Measurements from ENCODE around the gene ELOVL6. TPM values are rescaled to one million over a fixed set of nuclear protein-coding genes. Genes with fewer than 3 reads are reported as not detected.
"Not testable (repeated sequence)": the region's sequence is repeated elsewhere in the genome, so short reads cannot be mapped to it uniquely, and the experiment has no call there.

Gene ELOVL6
- total RNA-seq, 1 donor: 25.0 TPM

DNA sequence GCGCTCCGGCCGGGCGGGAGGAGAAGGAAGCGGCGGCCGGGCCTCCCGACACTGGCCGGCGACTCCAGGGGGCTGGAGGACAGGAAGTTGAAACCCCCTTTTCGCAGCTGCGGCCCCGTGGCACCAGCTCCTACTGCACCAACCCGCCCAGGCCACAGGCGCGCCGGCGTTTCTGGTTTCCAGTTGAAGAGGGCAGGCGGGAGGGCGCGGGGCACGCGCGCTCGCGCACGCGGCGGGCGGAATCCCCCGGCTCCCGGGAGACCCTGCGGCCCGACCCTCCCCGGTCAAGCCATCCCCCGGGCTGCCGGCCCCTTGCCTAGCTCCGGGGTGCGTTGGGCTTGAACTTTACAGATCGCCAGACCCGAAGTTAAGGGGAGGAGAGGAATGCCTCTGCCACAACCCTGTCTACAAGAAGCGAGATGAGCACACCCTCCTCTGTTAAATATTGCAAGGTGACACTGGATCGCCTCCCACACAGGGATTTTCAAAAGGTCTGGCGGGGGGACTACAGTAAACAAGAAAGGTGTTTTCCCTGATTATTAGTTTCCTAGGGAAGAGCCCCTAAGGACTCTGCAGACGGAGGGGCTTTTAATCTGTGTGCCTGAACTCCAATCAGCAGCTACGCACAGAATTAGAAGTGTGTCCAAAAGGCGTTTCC, 1.4 kb downstream of the ELOVL6 start:
- TF ChIP-seq, protein P1, sequence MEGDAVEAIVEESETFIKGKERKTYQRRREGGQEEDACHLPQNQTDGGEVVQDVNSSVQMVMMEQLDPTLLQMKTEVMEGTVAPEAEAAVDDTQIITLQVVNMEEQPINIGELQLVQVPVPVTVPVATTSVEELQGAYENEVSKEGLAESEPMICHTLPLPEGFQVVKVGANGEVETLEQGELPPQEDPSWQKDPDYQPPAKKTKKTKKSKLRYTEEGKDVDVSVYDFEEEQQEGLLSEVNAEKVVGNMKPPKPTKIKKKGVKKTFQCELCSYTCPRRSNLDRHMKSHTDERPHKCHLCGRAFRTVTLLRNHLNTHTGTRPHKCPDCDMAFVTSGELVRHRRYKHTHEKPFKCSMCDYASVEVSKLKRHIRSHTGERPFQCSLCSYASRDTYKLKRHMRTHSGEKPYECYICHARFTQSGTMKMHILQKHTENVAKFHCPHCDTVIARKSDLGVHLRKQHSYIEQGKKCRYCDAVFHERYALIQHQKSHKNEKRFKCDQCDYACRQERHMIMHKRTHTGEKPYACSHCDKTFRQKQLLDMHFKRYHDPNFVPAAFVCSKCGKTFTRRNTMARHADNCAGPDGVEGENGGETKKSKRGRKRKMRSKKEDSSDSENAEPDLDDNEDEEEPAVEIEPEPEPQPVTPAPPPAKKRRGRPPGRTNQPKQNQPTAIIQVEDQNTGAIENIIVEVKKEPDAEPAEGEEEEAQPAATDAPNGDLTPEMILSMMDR (IDR thresholded peaks at IDR 0.05; ENCODE audit: insufficient read depth, low read depth, low read length): no peak
- peak; percentile 42 for DNase-seq (ENCODE audit: low read depth)
- H3K4me3 ChIP-seq (ENCODE audit: low read depth, low read length): peak overlapping the region; percentile 82

DNA sequence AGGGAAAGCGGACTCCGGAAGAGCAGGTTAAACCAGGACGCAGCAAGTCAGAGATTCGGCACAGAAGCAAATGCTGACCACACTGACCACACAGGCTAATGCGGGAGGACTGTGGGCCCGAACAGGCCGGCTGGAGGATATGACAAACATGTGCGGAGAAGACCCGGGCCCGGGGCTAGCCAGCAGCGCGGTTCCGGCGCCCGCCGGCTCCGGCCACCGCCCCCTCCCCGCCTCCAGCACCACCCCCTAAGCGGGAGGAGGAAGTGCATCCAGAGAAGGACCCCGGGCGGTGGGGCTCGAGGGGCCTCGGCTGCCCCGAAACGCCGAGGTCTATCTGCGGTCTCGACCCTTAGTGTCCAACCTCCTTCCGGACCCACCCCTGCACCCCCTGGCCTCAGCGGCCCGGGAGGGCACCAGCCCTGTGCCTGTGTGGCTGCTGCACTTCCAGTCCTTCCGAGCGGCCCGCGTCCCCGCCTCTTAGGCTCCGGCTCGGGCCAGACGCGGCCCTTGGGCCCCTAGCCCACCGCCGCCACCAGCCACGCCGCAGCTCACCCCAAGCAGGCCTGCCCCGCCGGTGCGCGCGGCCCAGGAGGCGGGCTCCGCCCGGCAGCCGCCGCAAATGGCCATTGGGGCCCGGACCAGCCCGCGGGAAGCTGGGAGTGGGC, 2.1 kb downstream of the ELOVL6 start:
- TF ChIP-seq, protein P1 (IDR thresholded peaks at IDR 0.05; ENCODE audit: insufficient read depth, low read depth, low read length): no peak
- DNase-seq (ENCODE audit: low read depth): peak; percentile 48
- H3K4me3 ChIP-seq (ENCODE audit: low read depth, low read length): peak overlapping the region; percentile 82

DNA sequence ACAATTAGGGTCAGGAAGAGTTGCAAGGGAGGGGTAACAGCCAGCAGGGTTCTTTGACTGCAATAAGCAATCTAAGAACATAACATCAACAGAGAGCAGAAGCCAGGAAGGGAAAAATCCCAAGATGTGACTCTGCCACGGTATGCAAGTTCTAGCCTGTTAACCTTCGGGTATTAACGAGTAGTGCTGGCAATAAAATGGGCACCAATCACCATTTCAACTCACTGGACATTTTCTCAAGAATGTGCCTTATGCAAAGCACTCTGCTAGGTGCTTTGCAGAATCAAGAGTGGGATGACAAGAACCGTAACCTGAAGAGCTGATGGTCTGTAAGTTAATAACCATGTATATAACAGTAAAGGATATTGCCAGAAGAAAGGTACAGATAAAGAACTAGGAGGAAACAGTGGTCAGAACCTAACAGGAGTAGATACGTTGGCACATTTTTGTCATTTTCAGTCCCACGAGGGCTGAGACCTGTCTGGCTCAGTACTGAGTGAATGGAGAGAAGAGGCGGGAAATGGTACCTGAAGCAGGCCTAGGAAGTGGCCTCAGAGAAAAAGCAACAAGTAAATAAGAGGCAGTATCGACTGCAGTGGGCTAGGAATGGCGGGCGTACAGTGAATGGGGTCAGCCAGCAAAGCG, 2.7 kb downstream of the ELOVL6 start:
- TF ChIP-seq, protein P1 (IDR thresholded peaks at IDR 0.05; ENCODE audit: insufficient read depth, low read depth, low read length): no peak
- peak; percentile 45 for DNase-seq (ENCODE audit: low read depth)
- peak overlapping the region; percentile 82 for H3K4me3 ChIP-seq (ENCODE audit: low read depth, low read length)

DNA sequence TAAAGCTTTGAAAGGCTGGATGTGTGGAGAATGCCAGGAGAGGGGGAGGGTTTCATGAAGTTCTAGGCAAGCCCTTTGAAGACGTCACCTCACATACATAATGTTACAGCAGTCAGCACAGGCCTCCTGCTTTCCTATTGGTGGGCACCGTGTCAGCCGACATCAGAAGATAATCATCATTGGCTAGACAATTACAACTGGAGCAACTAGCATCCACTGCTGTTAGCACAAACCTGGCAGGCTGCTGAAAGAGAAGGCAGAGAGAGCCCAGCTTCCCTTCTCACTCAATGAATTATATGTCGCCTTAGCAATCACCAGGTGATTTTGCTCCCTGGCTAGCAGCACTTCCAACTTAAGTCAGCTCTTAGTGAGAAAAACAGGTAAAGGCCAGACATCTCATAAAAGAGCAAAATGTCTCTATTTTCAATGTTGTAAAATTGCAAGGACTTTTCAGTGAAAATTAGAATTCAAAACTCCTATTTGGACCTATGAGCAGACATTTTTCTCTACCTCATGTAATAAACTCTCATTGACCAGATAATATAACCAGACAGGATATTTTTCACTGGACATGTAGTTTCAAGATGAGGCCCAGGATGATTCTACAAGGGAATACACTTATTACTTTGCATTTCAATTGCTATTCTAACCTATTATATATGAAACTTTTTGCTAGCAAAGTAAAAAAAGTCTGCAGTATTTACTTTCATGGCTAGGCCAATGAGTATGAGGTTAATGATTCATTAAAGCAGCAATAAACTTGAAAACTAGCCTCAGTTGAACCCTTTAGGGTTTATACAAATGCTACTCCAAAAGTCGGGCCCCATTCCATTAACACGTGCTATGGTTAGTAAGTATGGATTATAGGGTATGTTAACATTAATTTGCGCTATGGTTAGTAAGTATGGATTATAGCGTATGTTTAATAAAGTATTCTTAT, 4.3 kb downstream of the ELOVL6 start:
- DNase-seq (ENCODE audit: low read depth): peak; percentile 97
- H3K4me3 ChIP-seq (ENCODE audit: low read depth, low read length): no peak overlapping the region
- TF ChIP-seq, protein P1 (IDR thresholded peaks at IDR 0.05; ENCODE audit: insufficient read depth, low read depth, low read length): no peak

DNA sequence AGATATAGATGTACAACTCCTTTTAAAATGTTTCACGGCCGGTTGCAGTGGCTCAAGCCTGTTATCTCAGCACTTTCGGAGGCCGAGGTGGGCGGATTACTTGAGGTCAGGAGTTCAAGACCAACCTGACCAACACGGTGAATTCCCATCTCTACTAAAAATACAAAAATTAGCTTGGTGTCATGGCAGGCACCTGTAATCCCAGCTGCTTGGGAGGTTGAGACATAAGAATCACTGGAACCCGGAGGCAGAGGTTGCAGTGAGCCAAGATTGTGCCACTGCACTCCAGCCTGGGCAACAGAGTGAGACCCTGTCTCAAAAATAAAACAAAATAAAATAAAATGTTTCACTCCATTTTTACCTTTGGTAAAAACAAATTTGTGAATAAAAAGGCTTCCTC, 5.1 kb downstream of the ELOVL6 start:
- not testable (repeated sequence) for DNase-seq (ENCODE audit: low read depth); H3K4me3 ChIP-seq (ENCODE audit: low read depth, low read length)

DNA sequence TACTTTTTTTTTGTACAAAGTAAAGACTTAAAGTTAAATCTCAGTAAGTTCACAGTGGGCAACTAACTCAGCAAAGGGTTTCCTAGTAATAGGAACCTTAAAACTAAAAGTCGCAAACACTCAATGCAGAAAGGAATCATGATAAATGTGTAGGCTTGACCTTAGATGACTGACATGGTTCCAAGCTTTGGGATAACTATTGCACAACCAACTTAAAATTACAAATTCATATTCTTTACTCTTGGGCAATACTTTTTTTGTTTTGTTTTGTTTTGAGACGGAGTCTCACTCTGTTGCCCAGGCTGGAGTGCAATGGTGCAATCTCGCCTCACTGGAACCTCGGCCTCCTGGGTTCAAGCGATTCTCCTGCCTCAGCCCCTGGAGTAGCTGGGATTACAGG, 8.2 kb downstream of the ELOVL6 start:
- TF ChIP-seq, protein P1 (IDR thresholded peaks at IDR 0.05; ENCODE audit: insufficient read depth, low read depth, low read length): no peak
- peak; percentile 21 for DNase-seq (ENCODE audit: low read depth)
- H3K4me3 ChIP-seq (ENCODE audit: low read depth, low read length): no peak overlapping the region
